HG02623 (cell line): Measurements from ENCODE around the gene PNPLA6.
"Not testable (repeated sequence)": the region's sequence is repeated elsewhere in the genome, so short reads cannot be mapped to it uniquely, and the experiment has no call there.

Source experiments
- ATAC-seq: cut with Tn5 transposase; IDR thresholded peaks from one replicate; pipeline ENCODE4 v1.9.1; 2021; ENCODE audit warnings: moderate library complexity; ENCODE audit not compliant: unreplicated experiment

The PNPLA6 gene

DNA sequence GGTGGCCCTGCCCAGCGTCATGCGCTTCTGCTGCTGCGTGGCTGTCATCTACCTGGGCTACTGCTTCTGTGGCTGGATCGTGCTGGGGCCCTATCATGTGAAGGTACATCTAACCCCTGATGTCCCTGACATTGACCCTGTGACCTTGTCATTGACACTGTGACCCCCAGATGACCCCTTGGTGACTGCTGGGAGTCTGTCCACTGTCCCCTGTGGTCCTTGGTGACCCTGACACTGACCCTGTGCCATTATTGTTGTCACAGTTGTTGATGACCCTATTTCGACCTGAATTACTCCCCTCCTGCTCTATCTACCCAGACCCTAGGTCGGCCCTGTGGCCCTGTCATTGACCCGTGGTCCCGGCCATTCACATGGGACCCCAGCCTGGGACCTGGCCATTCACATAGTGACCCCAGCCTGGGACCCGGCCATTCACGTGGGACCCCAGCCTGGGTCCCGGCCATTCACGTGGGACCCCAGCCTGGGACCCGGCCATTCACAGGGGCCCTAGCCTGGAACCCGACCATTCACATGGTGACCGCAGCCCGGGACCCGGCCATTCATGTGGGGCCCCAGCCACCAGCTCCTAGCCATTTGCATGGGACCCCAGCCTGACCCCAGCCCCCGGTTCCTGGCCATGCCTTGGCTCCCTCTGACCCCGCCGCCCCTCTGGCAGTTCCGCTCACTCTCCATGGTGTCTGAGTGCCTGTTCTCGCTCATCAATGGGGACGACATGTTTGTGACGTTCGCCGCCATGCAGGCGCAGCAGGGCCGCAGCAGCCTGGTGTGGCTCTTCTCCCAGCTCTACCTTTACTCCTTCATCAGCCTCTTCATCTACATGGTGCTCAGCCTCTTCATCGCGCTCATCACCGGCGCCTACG lies 5.7 kb upstream of the PNPLA6 start:
- no peak for ATAC-seq

DNA sequence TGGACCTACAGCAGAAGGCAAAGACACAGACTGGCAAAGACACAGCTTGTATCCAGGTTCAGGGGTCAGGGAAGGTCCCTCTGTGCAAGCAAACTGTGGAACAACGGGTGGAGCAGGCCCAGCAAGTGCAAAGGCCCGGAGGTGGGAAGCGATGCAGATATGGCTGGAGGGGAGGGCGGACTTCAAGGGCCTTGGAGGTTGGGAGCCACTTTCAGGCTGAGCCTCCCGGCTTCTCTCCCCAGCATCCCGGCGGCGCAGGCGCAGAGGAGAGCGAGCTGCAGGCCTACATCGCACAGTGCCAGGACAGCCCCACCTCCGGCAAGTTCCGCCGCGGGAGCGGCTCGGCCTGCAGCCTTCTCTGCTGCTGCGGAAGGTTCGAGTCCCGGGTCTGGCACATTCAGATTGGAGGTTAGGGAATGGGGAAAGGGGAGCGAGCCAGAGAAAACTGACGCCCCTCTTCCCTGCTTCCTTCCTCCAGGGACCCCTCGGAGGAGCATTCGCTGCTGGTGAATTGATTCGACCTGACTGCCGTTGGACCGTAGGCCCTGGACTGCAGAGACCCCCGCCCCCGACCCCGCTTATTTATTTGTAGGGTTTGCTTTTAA lies 2.1 kb upstream of the PNPLA6 start:
- ATAC-seq: no peak

DNA sequence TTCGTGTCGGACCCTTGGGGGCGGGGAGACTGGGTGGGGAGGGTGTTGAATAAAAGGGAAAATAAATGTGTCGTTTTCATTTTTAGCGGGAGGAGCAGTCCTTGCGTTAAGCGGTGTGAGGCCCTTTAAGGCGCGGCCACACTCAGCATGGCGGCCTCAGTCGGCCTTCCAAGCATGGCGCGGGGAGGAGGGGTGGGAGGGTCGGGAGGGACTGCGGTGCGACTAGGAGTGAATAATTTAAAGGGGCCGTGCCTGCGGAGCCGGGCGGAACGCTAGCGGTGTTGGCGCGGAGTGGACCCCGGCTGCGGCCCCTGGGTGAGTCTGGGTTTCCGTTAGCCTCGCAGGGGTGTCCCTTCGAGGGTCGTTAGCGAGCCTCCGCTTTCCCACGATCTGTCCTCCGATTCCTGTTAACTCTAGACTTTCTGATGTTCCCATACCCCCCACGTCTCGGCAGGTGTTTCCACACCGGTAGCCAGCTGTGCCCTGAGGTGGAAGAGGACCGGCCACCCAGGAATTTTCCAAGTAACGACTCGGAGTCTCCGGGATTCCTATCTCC lies 1.5 kb upstream of the PNPLA6 start:
- no peak for ATAC-seq

DNA sequence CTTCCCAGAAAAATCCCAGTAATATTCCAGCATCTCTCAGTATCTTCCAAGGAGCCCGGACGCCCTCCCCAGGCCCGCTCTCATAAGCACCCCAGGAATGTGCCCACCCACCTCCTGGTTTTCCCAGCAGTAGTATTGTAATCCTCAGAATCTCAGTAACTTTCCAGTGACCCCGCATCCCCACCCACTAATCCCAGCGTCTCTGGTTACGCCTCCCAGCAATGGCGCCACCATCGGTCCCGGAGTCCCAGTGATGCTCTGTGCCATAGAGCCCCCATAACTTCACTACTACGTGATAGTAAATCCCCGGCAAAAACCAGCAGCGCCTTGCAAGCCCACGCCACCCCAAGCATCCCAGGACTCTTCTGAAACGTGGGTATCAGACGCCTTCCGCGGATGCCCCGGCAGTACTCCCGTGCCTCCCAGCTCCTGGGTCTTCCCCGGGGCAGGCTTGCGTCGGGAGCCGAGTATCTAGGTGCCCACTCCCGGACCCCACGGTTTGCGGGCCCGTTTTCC lies 928 bp upstream of the PNPLA6 start:
- no peak for ATAC-seq

DNA sequence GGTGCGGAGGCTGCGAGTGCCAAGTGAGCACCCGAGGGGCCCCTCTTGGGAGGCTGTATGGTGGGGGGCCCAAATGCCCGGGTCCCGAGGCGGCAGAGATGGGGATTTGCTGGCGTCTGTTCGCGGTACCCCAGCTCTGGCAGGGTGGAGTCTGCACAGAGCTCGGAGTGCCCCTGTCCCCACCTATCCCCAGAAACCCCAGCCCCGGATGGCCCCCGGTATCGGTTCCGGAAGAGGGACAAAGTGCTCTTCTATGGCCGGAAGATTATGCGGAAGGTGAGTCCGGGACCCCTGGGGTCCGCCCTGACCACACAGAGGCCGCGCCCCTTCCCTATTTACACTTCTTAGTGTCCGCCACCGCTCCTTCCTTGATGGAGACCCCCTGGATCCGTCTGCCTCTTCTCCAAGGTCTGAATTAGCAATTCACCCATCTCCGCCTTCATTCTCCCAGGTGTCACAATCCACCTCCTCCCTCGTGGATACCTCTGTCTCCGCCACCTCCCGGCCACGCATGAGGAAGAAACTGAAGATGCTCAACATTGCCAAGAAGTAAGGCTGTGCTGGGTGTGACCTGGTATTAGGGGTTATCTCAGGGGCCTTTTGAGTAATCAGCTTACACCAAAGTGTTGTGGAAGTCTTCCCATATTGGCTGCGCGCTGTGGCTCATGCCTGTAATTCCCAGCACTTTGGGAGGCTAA lies 630 bp downstream of the PNPLA6 start:
- ATAC-seq: no peak

DNA sequence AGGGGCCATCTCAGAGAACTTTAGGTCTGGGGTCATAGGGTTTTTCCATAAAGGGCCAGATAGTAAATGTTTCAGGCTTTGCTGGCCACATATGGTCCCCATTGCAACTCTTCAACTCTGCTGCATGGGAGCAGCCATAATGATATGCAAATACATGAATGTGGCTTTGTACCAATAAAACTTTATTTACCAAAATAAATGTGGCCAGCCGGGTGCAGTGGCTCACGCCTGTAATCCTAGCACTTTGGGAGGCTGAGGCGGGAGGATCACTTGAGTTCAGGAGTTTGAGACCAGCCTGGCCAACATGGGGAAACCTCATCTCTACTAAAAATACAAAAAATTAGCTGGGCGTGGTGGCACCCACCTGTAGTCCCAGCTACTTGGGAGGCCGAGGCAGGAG lies 3.5 kb downstream of the PNPLA6 start:
- not testable (repeated sequence) for ATAC-seq

DNA sequence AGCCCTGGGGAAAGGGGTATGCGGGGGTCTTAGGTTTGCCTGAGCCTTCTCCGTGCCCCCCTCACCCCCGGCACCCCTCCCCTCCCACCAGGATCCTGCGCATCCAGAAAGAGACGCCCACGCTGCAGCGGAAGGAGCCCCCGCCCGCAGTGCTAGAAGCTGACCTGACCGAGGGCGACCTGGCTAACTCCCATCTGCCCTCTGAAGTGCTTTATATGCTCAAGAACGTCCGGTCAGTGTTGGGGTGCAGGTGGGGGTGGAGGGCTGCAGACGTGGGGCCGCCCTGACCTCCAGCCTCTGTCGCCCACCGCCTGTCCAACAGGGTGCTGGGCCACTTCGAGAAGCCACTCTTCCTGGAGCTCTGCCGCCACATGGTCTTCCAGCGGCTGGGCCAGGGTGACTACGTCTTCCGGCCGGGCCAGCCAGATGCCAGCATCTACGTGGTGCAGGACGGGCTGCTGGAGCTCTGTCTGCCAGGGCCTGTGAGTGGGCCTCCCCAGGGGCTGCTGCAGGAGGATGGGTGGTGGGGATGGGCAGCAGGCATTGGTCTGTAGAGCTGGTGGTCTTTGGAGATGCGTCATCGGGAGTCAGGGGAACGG lies 4.4 kb downstream of the PNPLA6 start:
- no peak for ATAC-seq

DNA sequence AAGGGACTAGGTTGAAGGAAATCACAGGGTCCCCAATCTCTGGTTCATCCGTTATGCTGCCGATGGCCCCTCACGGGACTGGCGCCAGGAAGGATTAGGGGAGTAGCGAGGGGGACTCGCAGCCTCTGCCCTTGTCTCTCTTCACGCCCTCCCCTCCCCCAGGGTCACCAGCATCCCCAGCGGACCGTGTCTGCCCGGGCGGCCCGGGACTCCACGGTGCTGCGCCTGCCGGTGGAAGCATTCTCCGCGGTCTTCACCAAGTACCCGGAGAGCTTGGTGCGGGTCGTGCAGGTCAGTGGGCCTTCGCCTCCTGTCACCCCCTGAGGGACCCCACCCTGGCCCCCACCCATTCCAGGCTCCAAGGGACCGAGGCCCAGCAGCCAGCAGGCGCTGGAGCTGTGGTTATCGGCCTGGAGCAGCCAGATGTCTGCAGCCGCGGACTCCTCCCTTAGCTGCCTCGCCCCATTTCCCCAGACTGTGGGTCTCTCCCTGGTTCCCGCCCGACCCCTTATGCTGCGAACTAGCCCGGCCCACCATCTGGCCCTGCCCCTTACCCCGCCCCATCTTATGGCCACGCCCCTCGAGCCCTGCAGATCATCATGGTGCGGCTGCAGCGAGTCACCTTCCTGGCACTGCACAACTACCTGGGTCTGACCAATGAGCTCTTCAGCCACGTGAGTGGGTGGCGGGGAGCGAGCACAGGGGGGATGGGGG lies 5.4 kb downstream of the PNPLA6 start:
- no peak for ATAC-seq

DNA sequence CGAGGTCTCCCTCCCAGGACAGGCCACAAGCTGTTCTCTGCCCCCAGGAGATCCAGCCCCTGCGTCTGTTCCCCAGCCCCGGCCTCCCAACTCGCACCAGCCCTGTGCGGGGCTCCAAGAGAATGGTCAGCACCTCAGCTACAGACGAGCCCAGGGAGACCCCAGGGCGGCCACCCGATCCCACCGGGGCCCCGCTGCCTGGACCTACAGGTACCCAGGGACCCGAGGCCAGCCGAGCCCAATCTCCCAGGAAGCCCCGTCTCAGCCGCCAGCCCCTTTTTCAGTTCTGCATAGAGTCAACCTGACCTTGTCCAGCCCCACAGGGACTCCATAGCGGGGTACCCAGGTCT lies 5.9 kb downstream of the PNPLA6 start:
- no peak for ATAC-seq

DNA sequence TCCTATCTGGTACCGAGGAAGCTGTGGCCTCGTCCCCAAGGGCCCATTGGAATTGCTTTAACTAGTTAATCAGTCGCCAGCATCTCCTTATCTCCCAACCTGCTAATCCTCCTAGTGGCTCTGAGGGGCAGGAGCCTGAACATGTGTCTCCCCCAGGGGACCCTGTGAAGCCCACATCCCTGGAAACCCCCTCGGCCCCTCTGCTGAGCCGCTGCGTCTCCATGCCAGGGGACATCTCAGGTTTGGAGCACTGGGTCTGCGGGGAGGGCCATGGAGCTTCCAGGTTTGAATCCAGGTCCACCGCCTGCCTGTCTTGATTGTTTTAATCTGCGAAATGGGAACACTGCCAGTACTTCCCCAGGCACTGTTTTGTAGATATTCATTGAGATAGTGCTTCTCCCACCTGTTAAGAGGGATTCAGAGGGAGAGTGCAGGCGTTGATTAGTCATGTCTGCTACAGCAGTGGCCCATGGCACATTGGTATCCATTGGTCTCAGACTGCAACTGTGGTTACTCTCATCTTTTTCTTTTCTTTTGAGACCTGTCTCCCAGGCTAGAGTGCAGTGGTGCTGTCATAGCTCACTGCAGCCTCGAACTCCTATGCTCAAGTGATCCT lies 6.4 kb downstream of the PNPLA6 start:
- no peak for ATAC-seq

DNA sequence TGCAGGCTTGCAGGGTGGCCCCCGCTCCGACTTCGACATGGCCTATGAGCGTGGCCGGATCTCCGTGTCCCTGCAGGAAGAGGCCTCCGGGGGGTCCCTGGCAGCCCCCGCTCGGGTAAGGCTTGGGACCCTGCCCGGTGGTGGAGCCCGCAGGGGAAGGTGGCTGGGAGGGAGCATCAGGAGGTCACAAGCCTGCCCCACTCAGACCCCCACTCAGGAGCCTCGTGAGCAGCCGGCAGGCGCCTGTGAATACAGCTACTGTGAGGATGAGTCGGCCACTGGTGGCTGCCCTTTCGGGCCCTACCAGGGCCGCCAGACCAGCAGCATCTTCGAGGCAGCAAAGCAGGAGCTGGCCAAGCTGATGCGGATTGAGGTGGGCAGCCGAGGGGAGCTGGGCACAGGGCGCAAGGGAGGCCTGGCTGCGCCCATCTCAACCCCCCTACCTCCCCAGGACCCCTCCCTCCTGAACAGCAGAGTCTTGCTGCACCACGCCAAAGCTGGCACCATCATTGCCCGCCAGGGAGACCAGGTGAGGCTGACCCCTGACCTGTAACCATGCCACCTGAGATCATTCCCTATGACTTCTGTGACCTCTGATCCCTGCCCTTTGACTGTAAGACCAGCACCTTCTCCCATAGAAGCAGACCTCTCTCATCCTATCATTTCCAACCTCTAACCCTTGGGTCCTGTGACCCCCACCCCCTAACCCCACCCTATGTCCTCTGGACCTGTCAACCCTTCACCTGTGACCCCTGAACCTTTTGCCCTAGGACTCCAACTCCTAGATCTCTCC lies 7.2 kb downstream of the PNPLA6 start:
- no peak for ATAC-seq

DNA sequence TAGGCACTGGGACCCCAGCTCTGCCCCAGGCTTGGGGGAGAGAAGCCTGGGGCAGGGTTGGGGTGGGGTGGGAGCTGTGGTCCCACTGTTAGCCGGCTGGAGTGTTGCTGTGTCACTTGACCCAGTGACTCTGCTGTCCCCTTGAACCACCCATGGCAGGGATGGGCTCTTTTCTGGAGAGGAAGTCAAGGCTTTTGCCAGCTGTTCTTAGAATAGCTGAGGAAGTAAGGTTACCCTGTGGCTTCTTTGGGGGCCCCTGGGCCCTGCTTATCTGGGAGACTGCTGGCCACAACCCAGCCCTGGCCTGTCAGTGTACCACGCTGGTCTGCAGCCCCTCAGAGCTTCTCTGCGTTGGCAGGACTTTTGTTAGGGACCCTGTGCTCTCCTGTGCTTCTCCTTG lies 9.1 kb downstream of the PNPLA6 start:
- no peak for ATAC-seq

DNA sequence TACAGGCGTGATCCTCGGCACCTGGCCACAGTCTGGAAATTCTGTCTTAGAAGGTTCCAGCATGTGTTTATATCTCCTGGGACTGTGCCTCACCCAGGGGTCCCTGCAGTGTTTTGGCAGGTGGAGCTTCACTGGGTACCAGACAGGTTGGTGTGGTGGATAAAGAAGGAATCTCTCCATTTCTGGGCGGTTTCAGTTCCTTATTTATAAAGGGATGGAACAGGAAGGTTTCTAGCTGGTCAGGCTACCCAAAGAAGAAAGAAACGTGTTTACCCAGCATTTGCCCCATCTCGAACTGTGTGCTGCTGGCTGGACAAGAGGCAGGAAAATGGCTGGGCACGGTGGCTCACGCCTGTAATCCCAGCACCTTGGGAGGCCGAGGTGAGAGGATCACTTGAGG lies 9.8 kb downstream of the PNPLA6 start:
- no peak for ATAC-seq

DNA sequence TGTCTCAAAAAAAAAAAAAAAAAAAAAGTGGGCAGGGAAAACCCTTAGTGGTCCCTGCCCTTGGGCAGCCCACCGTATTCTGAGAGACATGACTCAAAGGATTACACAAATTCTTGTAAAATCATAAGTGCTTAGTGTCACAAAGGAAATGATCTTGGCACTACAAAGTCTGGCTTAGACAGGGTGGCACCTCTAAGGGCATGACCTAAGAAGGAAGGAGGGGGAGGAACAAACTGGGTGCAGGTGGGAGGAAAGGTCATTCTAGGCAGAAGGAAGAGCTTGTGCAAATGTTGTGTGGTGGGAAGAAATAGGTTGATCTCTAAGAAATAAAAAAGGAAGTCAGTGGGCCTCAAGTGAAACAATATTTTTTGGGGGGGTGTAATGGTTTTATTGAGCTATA lies 10.4 kb downstream of the PNPLA6 start:
- no peak for ATAC-seq

DNA sequence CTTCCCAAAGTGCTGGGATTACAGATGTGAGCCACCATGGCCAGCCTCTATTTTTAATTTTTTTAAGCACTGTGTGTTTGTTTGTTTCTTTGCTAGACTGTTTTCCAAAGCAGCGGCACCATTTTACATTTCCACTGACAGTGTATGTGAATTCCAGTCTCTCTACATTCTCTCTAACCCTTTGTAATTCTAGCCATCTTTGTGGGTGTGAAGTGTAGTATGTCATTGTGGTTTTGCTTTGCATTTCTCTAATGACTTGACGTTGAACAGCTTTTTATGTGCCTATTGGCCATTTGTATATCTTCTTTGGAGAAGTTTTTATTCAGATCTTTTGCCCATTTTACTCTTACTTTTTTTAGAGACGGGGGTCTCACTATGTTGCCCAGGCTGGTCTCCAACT lies 11.6 kb downstream of the PNPLA6 start:
- ATAC-seq: no peak

DNA sequence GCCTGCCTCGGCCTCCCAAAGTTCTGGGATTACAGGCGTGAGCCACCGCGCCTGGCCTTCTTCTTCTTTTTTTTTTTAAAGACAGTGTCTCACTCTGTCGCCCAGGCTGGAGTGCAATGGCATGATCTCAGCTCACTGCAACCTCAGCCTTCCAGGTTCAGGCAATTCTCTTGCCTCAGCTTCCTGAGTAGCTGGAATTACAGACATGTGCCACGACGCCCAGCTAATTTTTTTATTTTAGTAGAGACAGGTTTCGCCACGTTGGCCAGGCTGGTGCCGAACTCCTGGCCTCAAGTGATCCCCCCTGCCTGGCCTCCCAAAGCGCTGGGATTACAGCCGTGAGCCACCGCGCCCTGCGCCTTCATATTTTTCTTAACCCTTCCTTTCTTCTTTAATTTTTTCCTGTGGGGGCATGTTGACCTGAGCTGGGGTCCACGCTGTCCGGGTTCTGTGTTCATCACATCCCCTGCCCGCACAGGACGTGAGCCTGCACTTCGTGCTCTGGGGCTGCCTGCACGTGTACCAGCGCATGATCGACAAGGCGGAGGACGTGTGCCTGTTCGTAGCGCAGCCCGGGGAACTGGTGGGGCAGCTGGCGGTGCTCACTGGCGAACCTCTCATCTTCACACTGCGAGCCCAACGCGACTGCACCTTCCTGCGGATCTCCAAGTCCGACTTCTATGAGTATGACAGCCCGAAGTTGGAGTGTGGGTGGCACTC lies 14.1 kb downstream of the PNPLA6 start:
- no peak for ATAC-seq

DNA sequence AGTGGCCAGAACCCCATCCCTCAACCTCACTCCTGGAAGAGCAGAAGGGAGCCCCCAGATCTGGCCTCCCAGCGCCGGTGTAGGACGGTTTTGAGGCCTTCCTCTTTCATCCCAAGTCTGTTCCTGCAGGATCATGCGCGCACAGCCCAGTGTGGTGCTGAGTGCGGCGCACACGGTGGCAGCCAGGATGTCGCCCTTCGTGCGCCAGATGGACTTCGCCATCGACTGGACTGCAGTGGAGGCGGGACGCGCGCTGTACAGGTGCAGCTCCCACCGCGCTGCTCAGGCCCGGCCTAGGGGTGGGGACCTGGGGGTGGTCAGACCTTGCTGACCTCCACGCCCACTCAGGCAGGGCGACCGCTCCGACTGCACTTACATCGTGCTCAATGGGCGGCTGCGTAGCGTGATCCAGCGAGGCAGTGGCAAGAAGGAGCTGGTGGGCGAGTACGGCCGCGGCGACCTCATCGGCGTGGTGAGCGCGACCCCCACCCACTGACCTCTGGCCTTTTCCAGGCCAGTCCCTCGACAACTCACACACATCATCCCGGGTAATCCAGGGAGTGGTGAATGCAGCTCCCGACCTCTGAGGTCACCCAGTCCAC lies 14.8 kb downstream of the PNPLA6 start:
- ATAC-seq: no peak
